GM23248 (cell line): Measurements from ENCODE around the gene AGO3. TPM values are rescaled to one million over a fixed set of nuclear protein-coding genes. Genes with fewer than 3 reads are reported as not detected.

ENCODE experiments used
- DNase-seq: peaks from one replicate; pipeline ENCODE4 v3.0.0-alpha.2; 2015
- H2AFZ ChIP-seq: fragments of 200-600 bp; sonication (generic); 2 replicates; pipeline ENCODE4 v1.6.1; 2016; ENCODE audit warnings: antibody characterized with exemption
- H3F3A ChIP-seq: fragments of 200-600 bp; sonication (generic); 2 replicates; pipeline ENCODE4 v1.6.1; 2016; ENCODE audit warnings: mild to moderate bottlenecking, antibody characterized with exemption, mixed run types; ENCODE audit not compliant: insufficient read depth
- H3K27ac ChIP-seq: fragments of 200-600 bp; sonication (generic); 2 replicates; pipeline ENCODE4 v1.5.1; 2016; ENCODE audit warnings: mild to moderate bottlenecking
- H3K27me3 ChIP-seq: fragments of 200-600 bp; sonication (generic); replicated peaks from 2 replicates; pipeline ENCODE4 v1.6.1; 2016; ENCODE audit warnings: mild to moderate bottlenecking; ENCODE audit not compliant: insufficient read depth
- H3K36me3 ChIP-seq: fragments of 200-600 bp; sonication (generic); 2 replicates; pipeline ENCODE4 v1.6.1; 2016; ENCODE audit warnings: low read depth, mild to moderate bottlenecking
- H3K4me1 ChIP-seq: fragments of 200-600 bp; sonication (generic); 2 replicates; pipeline ENCODE4 v1.6.1; 2016; ENCODE audit warnings: mild to moderate bottlenecking; ENCODE audit not compliant: insufficient read depth
- H3K4me2 ChIP-seq: fragments of 200-600 bp; sonication (generic); one replicate; pipeline ENCODE4 v1.6.1; 2016; ENCODE audit warnings: mild to moderate bottlenecking; ENCODE audit not compliant: unreplicated experiment
- H3K4me3 ChIP-seq: fragments of 200-600 bp; sonication (generic); 2 replicates; pipeline ENCODE4 v1.5.1; 2016; ENCODE audit warnings: mild to moderate bottlenecking
- H3K79me2 ChIP-seq: fragments of 200-600 bp; sonication (generic); 2 replicates; pipeline ENCODE4 v1.6.1; 2016; ENCODE audit warnings: mild to moderate bottlenecking; ENCODE audit not compliant: insufficient read depth
- H3K9ac ChIP-seq: fragments of 200-600 bp; sonication (generic); 2 replicates; pipeline ENCODE4 v1.6.1; 2016; ENCODE audit warnings: mild to moderate bottlenecking
- H3K9me2 ChIP-seq: fragments of 200-600 bp; sonication (generic); 2 replicates; pipeline ENCODE4 v1.6.1; 2016; ENCODE audit warnings: mixed run types, mild to moderate bottlenecking, moderate library complexity; ENCODE audit not compliant: insufficient read depth
- H3K9me3 ChIP-seq: fragments of 200-600 bp; sonication (generic); one replicate; pipeline ENCODE4 v1.6.1; 2017; ENCODE audit warnings: low read depth
- H4K20me1 ChIP-seq: fragments of 200-600 bp; sonication (generic); 2 replicates; pipeline ENCODE4 v1.6.0; 2016; ENCODE audit not compliant: insufficient read depth
- EZH2 ChIP-seq: fragments of 200-600 bp; sonication (generic); IDR thresholded peaks from 2 replicates; pipeline ENCODE4 v1.6.1; 2018; ENCODE audit warnings: antibody characterized with exemption, mild to moderate bottlenecking; ENCODE audit not compliant: insufficient read depth, poor library complexity, severe bottlenecking
- EZH2phosphoT487 ChIP-seq: fragments of 200-600 bp; sonication (generic); IDR thresholded peaks from 2 replicates; pipeline ENCODE4 v1.6.1; 2018; ENCODE audit warnings: antibody characterized with exemption, moderate library complexity, mild to moderate bottlenecking, low read depth; ENCODE audit not compliant: insufficient read depth
- WGBS, 2 experiments: methylation state at CpG; one replicate each; pipeline ENCODE4 v1.1.6; 2015 to 2017; ENCODE audit warnings: low lambda C conversion rate in 2 of 2, low coverage in 1 of 2; ENCODE audit errors: missing lambda C conversion rate in 2 of 2; 5-methylcytosine and 5-hydroxymethylcytosine counted together
- in situ Hi-C: fragments of 300-500 bp; cut with MboI; formaldehyde crosslinking; loops from 2 replicates; pipeline ENCODE4 v1.15.0; 2020
- polyA plus RNA-seq: library from polyadenylated mRNA; unstranded; fragments of >200 nt; fragmentation: Nextera tagmentation; extraction: Ambion mirVana; gene quantifications from 2 replicates; pipeline ENCODE4 v1.2.1, GENCODE V29; 2016
- total RNA-seq: library from RNA; depleted of rRNA; stranded (reverse); fragments of >200 nt; shearing (Covaris generic); gene quantifications from 2 replicates; pipeline ENCODE4 v1.2.3, GENCODE V29; 2014

AGO3 gene
- total and polyA plus RNA-seq, 2 experiments from 2014 or later = 7.9 to 14.2 TPM

GRCh38 chr1:35935442-35936388, 4.8 kb downstream of the AGO3 start:
- Histone ChIP-seq H3K9ac (no peak overlapping the region), H3K4me3 (no peak overlapping the region), H3K79me2 (peaks cover 97% of the 10 kb centered on the region), H3K27me3 (no peaks in the 10 kb centered on the region), H3K4me2 (no peak overlapping the region), H3K36me3 (no peaks in the 10 kb centered on the region), H3K4me1 (peaks cover 19% of the 10 kb centered on the region), H3K9me3 (no peaks in the 10 kb centered on the region), H2AFZ (no peak overlapping the region), H3K27ac (no peak overlapping the region), H3K9me2 (no peaks in the 10 kb centered on the region), H4K20me1 (no peaks in the 10 kb centered on the region), H3F3A (peaks cover 20% of the 10 kb centered on the region)
- TF ChIP-seq EZH2 = no peak
- no peak for TF ChIP-seq EZH2phosphoT487
- 32 to 49% methylated on average over 2 of the region's 2 CpGs for WGBS, 2 experiments
- in situ Hi-C loops = no loop called here
- DNase-seq = peak; percentile 12

DNA sequence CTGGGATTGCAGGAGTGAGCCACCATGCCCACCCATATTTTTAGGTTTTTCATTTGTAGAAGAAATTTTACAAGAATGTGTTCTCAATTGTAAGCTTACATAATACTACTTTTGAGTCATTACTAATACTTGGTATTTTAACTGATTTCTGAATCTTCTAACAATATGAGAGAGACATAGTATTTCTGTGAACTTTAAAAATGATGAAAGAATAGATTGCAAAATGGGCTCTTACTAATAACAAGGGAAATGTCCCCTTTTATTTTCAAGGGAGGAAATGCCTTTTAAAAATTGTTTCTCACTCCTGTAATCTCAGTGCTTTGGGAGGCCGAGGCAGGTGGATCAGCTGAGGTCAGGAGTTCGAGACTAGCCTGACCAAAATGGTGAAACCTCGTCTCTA, 5.9 kb downstream of the AGO3 start:
- peaks cover 100% of the 10 kb centered on the region for H3K79me2 ChIP-seq
- H3K36me3 ChIP-seq = no peaks in the 10 kb centered on the region
- peaks cover 19% of the 10 kb centered on the region for H3K4me1 ChIP-seq
- H3K9me2 ChIP-seq = no peaks in the 10 kb centered on the region
- no peaks in the 10 kb centered on the region for H4K20me1 ChIP-seq
- H3F3A ChIP-seq = peaks cover 20% of the 10 kb centered on the region
- no peaks in the 10 kb centered on the region for H3K27me3 ChIP-seq
- no peak overlapping the region for H2AFZ ChIP-seq
- DNase-seq = peak; percentile 49
- in situ Hi-C loops = no loop called here
- TF ChIP-seq EZH2 (no peak), EZH2phosphoT487 (no peak)
- peak overlapping the region; percentile 32 for H3K27ac ChIP-seq
- no peaks in the 10 kb centered on the region for H3K9me3 ChIP-seq
- no peak overlapping the region for H3K9ac ChIP-seq
- WGBS, 2 experiments = 99 to 100% methylated on average over 3 of the region's 3 CpGs
- H3K4me3 ChIP-seq = no peak overlapping the region
- H3K4me2 ChIP-seq = no peak overlapping the region

DNA sequence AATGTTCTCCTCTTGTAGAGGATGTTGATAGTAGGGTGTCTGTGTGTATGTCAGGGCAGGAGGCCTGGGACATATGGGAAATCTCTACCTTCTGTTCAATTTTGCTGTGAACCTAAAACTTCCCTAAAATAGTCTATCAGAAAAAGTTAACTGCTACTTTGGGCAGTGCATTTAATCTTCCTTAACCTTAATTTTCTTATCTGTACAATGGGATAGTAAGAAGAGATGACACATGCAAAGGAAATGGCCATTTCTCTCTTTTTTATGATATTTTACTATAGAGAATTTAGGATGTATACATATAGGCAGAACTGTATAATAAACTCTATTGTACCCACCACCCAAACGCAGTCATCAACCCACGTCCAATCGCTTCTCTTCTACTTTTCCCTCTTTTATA, 8.6 kb downstream of the AGO3 start:
- Histone ChIP-seq H3K9me2 (no peaks in the 10 kb centered on the region), H2AFZ (no peak overlapping the region)
- in situ Hi-C loops = no loop called here

GRCh38 chr1:35945327-35945726, 14.4 kb downstream of the AGO3 start:
- H4K20me1 ChIP-seq = no peaks in the 10 kb centered on the region
- no peaks in the 10 kb centered on the region for H3F3A ChIP-seq
- H3K27me3 ChIP-seq = no peaks in the 10 kb centered on the region
- in situ Hi-C loops = no loop called here
- H3K9me2 ChIP-seq = no peaks in the 10 kb centered on the region
- H3K9me3 ChIP-seq = no peaks in the 10 kb centered on the region
- no peak overlapping the region for H3K9ac ChIP-seq
- no peaks in the 10 kb centered on the region for H3K36me3 ChIP-seq
- H3K4me2 ChIP-seq = no peak overlapping the region
- no peak overlapping the region for H2AFZ ChIP-seq
- H3K4me3 ChIP-seq = no peak overlapping the region
- no peak for TF ChIP-seq EZH2
- TF ChIP-seq EZH2phosphoT487 = no peak
- WGBS, 2 experiments = 52 to 62% methylated on average over 2 of the region's 2 CpGs
- peaks cover 96% of the 10 kb centered on the region for H3K79me2 ChIP-seq
- no peaks in the 10 kb centered on the region for H3K4me1 ChIP-seq
- no peak overlapping the region for H3K27ac ChIP-seq
- no peak for DNase-seq

More for the DNA sequence above, 8.6 kb downstream of the AGO3 start:
- no peaks in the 10 kb centered on the region for H3K27me3 ChIP-seq
- H3K9ac ChIP-seq = no peak overlapping the region
- H3K79me2 ChIP-seq = peaks cover 100% of the 10 kb centered on the region
- no peaks in the 10 kb centered on the region for H4K20me1 ChIP-seq
- TF ChIP-seq EZH2phosphoT487 (no peak), EZH2 (no peak)
- H3K9me3 ChIP-seq = no peaks in the 10 kb centered on the region
- WGBS, 2 experiments = 96 to 98% methylated on average over 3 of the region's 3 CpGs
- no peak overlapping the region for H3K27ac ChIP-seq
- no peak overlapping the region for H3K4me2 ChIP-seq
- H3K4me3 ChIP-seq = no peak overlapping the region
- H3K4me1 ChIP-seq = peaks cover 5% of the 10 kb centered on the region; the same call in 1 of the 2 replicates
- H3F3A ChIP-seq = peaks cover 20% of the 10 kb centered on the region
- no peaks in the 10 kb centered on the region for H3K36me3 ChIP-seq
- no peak for DNase-seq
